Pons (tissue), 1 donor: ENCODE measurements around the gene HNF4A.
"Not testable (repeated sequence)": the region's sequence is repeated elsewhere in the genome, so short reads cannot be mapped to it uniquely, and the experiment has no call there.

Source experiments
- DNase-seq: peaks from one replicate; pipeline ENCODE4 v3.0.0-alpha.2; 2016; ENCODE audit warnings: low spot score

Gene HNF4A

DNA sequence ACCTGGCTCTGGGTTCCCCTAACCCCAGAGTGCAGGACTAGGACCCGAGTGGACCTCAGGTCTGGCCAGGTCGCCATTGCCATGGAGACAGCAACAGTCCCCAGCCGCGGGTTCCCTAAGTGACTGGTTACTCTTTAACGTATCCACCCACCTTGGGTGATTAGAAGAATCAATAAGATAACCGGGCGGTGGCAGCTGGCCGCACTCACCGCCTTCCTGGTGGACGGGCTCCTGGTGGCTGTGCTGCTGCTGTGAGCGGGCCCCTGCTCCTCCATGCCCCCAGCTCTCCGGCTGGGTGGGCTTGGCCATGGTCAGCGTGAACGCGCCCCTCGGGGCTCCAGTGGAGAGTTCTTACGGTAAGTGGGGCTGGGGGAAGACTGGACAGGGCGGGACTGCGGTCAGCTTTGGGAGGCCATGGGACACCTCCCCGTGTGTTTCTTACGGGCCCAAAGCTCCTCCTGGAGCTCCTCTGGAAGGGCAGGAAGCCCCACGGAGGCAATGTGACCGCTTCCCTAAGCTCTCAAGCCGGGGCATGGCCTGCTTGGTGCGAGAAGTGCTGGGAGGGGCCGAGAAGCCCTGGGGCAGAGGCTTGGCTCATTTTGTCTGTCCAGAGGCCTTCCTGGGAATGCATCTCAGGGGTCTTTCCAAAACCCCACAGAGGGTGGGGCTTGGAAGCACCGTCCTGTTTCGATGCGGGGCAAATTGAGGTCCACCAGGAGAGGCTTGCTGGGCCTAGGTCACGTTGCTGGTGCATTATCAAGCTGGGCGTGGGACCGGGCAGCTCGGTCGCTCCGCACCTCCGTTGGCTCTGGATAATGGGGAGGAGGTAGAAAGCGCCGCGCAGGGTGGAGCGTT lies at the start of gene HNF4A:
Gene HNF4A, plus strand, starts transcription at position 202 of the 855 bp plus-strand sequence. Its CDS starts 106 bp downstream, at position 308.
- DNase-seq = no peak

DNA sequence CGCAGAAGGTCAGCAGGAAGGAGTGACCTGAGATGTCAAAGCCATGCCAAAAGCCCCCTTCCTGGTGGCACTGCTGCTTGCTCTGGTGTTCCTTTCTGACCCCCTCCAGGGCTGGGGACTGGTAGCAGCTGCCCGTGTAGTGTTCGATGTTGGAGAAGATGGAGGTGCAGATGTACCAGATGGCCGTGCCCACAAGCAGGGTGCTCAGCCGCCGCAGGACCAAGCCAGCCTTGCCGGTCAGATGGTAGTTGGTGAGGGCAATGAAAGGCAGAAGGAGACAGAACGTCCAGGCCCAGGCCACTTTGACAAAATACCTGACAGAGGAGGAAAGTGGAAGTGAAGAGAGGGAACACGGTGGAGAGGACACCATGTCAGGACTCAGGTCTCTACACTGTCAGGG lies 48.6 kb upstream of the HNF4A start:
- DNase-seq = no peak

DNA sequence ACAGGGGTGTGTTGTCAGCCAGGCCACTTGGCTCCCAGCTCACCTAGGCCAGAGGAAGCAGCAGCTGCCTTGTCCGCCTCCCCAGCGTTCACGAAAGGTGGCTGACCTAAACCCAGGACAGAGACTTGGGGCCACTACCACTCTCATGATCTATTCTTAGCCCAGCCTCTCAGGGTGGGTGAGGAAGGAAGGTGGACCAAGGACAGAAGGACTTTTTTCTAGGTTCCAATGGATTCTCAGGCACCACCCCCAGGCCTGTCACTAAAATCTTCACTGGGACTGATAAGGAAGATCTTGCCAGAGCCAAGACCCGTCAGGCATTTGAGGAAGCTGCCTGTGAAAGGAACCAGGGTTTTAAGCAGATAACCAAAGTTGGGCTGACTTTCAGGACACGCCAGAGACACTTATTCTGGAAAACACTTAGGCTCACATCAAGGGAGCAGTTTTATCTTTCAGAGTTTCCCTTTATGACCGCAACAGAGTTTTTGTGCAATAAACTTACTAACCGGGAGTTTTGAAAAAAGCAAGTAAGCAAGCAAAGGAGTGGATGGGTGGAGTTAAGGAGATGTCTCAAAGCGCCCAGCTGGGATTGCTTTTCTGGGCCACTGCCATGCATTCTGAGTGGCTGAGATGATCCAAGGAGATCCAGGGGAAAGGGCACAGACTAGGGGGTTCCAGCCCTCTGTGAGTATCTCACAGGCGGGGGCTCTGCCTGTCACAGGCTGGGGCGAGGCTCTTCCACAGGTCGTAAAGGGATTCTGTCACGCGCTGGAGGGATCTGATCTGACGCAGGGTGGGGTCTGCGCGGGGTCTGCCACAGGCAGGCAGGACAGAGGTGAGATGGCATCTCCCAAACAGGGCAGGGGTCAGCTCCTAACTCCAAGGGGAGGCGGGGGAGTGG lies 45.5 kb upstream of the HNF4A start:
- DNase-seq = peak; percentile 5

DNA sequence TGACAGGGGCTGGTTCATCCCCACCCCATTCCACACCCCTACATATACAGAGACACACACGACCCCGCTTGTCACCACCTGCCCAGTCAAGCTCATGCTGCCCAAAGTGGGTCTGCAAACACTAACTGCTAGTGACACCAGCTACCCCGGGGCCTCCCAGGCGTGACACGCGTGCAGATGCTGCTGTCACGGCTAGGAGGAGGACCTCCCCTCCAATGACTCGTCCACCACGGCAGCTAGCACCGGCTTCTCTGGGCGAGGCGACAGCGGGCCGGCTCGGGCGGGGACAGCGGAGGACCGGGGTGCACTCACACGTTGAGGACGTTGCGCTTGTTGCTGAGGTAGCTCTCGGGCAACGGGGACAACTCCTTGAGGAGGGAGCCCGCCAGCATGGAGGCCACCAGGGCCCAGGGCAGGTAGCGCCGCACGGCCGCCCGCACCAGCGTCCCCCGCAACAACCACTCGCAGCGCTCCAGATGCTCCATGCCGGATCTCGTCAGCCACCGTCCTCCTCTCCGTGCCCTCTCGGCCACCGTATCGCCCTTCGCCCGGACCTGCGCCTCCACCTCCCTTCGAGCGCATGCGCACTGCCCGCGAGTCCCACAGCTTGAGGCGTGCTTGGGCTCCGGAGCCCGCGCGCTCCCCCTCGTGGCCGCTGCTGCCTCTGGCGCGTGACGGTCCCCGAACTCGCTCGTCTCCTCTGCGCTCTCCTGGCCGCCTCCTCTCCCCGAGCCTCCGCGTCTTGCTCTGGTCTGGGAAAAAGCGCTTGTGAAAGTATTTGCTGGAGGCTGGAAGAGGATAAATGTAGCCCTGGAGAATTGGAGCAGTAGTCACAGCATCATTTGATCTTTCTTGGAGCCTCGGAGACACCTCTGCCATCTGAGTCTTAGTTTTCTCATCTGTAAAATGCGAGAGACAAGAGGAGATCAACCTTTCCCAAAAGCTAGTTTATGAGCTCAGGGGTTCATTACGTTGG lies 44.5 kb upstream of the HNF4A start, which contains the start of gene FITM2:
Gene FITM2, minus strand, starts transcription at position 539 of the 976 bp plus-strand sequence. Its CDS starts 54 bp downstream, at position 485.
- DNase-seq = peak; percentile 94

DNA sequence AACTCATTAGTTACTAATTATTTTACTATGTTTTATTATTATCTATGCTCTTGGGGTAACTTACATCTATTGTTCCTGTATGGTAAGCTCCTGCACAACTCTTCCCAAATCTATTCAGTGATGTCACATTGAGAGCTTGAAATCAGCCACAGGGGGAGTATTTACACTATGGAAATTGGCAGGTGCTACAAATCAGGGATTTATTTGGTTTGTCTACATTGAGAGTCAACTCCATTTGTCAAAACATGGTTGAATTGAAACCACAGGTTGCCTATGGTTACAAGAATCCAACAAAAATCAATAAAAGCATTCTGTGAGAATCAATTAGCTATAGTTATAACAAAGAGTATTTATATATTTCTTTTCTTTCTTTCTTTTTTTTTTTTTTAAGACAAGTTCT lies 40.6 kb upstream of the HNF4A start:
- DNase-seq = no peak

DNA sequence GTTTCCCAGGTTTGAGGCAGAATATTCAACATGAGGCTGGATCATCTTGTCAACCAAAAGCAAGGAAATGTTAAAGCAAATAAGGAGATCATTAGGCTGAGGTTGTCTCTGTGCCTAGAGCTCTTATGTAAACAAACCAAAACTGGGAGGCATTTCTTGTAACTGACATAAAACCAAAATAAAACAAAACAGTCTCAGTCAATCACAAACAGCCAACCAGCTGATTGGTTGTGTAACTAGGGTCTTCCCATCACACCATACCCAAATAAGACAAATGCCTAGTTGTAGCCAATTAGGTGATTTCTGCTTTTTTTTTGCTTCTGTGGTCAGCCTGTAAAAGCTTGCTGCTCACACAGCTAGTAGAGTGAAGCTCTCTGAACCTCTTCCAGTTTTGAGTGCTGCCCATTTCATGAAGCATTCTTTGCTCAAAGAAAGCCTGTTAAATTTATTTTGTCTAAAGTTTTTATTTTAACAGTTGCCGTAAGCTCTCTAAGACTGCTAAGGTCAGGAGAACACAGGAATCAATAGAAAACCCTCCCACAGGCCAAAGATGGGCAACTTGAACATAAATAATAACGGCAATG lies 35.6 kb upstream of the HNF4A start:
- DNase-seq = no peak

DNA sequence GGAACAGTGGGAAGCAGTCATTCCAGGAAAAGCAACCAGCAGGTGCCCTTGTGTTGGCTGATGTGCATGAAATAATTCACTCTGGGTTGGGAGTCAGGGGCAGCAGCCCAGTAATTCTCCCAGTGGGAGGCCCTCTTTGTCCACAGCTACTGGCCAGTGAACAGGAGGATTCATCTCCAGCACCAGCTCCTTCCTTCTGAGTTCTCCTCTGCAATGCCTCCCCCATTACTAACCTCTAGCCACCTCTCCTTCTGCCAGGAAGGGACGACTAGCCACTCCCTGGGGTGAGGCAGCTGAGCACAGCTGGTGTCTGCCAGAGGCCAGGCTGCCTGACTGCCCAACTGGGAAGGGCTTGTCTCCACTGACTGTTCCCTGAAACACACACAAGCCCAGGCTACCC lies 31.2 kb upstream of the HNF4A start:
- DNase-seq = no peak

DNA sequence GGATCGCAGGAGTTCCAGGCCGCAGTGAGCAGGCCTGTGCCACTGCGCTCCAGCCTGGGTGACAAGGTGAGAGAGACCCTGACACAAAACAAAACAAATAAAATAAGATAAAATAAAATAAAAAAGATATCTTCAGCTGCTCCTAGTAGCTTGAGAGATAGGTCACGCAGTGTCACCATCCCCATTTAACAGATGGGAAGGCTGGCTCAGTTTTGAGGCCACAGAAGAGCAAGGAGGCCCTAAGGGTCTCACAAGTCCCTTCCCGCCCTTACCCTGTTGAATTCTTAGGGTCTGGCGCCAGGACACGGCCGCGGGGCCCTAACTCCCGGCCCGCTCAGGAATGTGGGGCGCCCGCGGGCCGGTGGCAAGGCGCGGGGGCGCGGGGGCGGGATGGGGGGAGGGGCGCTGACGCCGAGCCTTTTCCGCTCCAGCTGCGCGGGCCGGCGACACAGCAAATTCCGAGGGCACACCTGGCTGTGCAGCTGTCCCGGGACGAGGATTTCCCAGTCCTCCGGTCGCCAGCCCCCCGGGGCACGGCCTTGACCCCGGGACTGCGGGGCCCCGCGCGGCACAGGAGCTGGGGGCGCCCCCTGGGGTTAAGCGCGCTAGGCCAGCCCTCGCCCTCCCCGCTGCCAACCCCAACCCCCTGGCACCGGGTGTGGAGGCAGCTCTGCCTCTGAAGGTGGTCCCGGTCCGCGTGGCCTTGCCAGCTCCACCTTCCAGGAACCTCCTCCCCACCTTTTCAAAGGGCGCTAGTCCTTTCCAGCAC lies 28.9 kb upstream of the HNF4A start:
- no peak for DNase-seq

DNA sequence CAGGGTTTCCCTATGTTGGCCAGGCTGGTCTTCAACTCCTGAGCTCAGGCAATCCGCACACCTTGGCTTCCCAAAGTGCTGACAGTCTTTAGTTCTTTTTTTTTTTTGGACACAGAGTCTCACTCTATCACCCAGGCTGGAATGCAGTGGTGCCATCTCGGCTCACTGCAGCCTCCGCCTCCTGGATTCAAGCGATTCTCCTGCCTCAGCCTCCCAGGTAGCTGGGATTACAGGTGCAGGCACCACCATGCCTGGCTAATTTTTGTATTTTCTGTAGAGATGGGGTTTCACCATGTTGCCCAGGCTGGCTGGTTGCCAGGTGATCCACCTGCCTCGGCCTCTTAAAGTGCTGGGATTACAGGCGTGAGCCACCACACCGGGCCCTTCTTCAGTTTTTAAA lies 27.8 kb upstream of the HNF4A start:
- DNase-seq = not testable (repeated sequence)

DNA sequence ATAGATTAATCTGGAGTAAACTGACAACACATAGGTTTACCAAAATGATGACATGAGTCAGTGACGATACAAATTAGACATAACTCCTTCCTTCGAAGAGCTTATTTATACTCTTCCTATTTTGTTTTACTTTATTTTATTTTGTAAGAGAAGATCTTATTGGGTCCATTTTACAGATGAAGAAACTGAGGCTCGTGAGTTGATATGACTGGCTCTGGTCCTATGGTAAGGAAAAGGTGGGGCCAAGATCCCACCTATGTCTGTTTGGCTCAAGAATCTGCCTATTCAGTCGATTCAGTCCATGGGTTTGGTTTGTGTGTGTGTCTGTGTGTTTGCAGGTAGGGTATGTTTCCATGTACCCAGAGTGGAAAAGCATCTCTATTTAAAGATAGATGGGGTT lies 27.1 kb upstream of the HNF4A start:
- no peak for DNase-seq

DNA sequence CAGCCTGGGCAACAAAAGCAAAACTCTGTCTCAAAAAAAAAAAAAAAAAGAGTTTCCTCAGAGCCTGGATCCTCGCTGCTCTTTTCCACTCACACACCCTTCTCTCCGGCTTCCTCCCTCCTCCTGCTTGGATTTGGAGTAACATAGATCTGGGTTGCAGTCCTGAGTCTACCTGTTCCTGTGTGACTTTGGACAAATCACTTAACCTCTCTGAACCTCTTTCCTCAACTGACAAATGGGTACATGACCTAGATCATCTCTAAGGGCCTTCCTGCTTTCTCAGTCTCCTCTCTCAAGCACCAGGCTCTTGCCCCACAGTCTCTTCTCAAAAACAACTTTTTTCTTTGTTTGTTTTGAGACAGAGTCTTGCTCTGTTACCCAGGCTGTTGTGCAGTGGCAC lies 24.3 kb upstream of the HNF4A start:
- no peak for DNase-seq

DNA sequence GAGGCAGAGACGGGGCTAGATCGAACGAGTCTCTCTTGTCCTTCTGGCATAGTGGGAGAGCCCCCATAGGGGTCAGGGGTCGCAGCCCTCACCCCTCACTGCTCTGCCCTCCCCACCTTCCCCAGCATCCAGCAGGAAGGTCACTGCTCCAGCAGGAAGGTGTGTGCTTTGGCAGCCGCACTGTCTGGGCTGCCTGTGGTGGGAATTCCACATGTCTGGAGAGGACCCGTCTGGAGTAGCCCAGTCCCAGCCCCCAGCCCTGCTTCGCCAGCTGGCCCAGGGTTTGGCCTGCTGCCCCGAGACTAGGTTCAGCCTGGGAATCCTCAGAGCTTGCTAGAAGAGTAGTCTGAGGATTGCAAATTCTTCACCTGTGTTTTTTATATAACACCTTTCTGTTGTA lies 21.2 kb upstream of the HNF4A start:
- no peak for DNase-seq

DNA sequence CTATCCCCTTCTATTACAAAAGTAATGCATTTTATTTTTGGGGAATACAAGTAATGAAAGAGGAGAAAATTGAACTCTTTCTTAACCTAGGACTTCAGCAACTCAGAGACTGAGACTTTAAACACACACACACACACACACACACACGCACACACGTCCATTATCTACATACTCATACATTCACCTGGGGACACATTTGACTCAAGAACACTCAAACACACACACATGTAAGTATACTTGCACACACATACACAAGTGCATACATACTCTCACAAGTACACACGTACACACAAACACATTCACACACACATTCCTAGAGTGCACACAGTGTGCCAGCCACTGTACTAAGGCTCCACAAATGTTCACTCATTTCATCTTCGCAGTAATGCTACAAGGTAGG lies 20.8 kb upstream of the HNF4A start:
- DNase-seq = no peak

DNA sequence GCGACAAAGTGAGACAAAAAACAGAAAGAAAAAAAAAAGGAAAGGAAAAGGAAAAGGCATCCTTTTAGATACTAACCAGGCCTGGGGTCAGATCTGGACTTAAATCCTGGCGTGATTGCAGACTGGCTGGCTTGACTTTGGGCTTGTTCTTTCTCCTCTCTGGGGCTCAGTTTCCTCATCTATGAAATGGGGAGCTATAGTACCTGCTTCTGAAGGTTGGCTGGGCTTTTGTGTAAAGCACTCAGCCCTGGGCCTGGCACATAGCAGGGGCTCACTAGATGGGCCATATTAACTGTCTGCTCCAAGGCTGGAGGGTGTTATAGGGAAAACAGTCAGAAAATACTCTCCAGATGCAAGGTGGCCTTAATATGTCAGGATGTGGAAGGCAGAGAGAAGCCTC lies 19.8 kb upstream of the HNF4A start:
- no peak for DNase-seq

DNA sequence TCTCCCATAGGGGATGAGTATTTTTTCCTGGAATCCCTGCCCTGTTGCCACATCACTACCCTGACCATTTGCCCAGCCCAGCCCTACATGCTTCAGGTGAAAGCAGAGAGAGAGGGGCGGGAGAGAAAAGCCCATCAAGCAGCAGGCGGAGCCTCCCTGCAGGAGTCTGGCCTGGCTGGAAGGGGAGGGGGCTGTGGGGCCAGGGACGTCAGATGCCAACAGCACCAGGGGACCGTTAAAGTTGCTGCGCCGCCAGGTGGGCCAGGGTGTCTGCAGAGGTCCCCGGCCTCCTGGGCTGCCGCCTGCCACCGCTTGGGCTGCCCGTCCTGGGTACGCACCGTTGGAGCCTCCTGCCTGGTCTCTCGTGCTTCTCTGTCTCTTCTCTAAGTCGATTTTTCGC lies 19.4 kb upstream of the HNF4A start:
- DNase-seq = no peak

DNA sequence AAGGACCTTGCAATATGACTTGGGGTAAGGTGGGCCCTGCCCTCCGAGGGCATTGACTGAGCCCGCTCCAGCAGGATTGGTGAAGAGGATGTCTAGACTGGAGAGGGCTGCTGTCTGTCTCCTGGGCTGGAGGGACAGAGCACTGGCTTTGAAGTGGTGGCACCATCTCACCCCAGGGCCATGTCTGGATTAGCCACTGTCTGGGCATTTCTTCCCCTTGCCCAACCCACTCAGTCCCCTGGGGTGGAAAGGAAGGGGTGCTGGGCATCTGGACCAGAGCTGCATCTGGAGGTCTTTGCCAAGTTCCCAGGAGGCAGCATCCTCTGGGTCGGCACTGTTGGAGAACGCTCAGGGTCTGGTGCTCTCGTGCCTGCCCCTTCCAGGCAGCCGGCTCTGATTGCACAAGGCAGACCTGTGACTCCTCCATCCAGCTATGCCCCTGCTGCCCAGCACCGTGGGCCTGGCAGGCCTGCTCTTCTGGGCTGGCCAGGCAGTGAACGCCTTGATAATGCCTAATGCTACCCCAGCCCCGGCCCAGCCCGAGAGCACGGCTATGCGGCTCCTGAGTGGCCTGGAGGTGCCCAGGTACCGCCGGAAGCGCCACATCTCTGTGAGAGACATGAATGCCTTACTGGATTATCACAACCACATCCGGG lies 18.6 kb upstream of the HNF4A start, which contains the start of gene R3HDML:
Gene R3HDML, plus strand, starts transcription at position 319 of the 656 bp plus-strand sequence. Its CDS starts 115 bp downstream, at position 434.
- DNase-seq = no peak

DNA sequence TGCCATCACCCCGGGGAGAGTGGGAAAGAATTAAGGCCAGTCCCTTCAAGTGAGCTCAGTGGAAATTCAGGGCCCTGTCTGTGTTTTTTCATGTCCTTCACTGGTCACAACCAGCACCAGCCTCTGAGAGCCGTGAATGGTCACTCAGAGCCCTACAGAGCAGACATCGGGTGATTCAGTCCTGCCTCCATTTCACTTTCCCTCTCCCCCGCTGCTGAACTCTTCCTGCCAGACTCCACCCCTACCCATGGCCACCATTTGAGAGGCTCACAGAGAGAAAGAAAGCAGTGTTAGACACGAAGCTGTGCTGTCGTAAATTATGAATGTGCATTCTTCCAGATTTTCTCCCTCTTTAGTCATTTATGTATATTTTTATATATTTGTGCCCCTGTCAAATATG lies 13.3 kb upstream of the HNF4A start:
- no peak for DNase-seq

DNA sequence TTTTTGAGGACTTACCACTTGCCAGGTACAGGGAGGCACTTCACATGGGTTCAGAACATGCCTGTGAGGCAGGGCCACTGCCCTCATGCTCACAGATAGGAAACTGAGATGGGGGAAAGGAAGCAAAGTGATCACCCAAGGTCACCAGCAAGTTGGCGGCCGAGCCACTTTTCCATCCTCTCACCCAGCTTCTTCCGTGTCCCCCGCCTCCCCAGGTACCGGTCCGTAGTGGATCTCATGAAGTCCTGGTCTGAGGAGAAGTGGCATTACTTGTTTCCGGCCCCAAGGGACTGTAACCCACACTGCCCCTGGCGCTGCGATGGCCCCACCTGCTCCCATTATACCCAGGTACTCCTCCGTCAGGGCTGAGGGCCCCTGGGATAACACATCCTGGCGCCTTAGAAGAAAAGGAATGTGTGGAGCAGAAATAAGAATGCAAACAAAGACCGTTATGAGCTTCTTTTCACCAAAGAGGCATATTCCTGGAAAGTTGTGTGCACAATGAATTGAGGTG lies 12.3 kb upstream of the HNF4A start:
- no peak for DNase-seq

DNA sequence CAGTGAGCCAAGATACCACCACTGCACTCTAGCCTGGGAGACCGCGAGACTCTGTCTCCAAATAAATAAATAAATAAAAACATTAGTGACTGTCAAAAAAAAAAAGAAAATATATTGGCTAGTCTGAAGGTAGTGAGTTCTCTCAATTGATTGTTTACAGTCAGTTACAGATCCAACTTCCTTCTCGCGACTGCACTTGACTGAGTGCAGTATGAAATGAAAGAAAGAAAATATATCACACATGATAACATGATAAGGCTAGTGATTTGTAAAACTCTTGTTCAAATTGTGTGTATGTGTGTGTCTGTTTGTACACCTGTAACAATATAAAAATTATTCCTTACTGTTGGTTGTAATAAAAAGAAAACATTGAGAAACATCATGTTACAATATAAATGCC lies 10.8 kb upstream of the HNF4A start:
- no peak for DNase-seq

DNA sequence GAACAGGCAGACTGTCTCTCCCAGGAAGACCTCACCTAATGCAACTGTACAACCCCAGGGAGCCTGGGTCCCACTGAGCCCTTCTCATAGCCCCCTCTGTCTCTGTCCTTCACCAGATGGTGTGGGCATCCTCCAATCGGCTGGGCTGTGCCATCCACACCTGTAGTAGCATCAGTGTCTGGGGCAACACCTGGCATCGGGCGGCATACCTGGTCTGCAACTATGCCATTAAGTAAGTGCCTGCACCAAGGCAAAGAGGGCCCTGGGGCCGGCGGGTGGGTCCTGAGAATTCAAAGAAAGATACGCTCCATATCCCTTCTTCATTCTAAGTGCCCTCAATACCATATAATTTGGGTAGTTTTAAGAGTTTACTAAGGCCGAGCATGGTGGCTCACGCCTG lies 10.4 kb upstream of the HNF4A start:
- DNase-seq = no peak
